ENCODE measurements around the gene TM7SF2.
"Not testable (repeated sequence)": the region's sequence is repeated elsewhere in the genome, so short reads cannot be mapped to it uniquely, and the experiment has no call there.

The TM7SF2 gene

DNA sequence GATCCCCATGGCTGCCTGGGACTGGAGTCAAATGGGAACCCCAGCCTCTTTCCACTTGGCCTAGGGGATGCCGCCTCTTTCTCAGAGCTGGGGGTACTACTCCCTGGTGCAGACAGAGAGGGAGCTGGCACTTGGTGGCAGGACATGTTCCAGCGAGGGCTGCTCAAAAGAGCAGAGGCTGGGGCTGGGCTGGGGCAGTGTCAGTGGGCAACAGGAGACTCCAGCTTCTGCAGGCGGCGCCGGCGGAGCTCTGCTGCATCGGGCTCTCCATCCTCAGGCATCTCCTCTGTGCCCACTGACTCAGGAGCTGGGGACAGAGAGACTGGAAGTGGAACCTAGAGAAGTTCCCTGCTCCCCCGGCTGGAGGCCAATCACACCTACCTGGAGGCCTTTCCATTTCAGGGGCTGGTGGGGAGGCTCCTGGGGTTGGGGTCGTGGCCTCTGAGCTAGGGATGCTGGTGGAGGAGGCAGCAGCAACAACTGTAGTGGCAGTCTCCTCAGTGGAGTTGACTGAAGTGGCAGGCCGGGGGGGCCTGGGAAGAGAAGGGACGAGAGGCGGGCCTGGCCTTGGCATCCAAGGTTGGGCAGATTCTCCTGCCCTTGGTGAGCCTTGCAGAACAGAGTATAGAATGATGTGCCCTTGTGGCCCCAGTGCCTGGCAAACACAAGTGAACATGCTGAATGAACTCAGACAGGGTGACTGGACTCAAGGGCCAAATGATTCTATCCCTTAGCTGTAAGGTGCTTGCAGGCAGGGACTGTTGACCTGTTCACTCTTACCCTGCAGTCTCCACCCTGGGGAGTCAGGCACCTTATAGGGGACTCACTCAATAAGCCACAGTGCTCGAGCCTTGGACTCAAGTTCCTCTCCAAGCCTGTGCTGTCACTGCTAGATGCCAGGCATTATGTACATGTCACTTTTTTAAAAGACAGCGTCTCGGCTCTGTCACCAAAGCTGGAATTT is 16.8 kb downstream of the TM7SF2 start:
- no peak for DNase-seq (ENCODE audit: low read depth in 1 of 2, low spot score in 1 of 2)

DNA sequence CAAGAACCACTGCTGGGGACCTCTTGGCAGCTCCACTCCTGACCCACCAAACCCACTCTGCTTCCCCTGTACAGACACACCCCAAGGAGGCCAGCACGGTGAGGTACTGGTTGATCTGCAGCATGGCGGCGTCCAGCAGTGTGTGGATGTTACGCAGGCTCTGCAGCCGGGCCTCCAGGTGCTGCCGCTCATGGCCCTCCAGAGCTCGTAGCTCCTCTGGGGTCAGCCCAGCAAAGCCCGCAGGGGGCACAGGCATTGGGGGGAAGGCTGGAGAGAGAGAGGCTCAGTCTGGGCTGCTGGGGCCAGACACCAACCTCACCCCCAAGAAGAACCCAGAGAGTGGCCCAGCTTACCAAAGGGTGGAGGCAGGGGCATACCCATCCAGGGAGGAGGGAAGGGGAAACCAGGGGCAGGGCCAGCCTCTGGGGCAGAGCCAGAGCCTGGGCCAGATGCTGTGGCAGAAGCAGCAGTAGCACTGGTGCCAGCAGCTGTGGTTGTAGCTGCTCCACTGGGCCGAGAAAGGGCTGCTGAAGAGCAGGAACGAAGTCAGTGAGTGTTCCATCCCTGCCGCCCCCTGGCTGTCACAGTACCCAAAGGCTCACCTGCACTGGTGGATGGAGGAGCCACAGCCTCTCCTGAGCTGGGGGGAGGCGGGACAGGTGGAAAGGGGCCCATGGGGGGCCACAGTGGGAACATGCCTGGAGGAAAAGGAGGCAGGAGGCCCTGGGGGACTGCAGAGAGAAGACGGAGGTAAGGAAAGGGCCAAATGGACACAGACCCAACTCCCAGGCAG is 18.2 kb downstream of the TM7SF2 start:
- DNase-seq (ENCODE audit: low read depth in 1 of 2, low spot score in 1 of 2): no peak

DNA sequence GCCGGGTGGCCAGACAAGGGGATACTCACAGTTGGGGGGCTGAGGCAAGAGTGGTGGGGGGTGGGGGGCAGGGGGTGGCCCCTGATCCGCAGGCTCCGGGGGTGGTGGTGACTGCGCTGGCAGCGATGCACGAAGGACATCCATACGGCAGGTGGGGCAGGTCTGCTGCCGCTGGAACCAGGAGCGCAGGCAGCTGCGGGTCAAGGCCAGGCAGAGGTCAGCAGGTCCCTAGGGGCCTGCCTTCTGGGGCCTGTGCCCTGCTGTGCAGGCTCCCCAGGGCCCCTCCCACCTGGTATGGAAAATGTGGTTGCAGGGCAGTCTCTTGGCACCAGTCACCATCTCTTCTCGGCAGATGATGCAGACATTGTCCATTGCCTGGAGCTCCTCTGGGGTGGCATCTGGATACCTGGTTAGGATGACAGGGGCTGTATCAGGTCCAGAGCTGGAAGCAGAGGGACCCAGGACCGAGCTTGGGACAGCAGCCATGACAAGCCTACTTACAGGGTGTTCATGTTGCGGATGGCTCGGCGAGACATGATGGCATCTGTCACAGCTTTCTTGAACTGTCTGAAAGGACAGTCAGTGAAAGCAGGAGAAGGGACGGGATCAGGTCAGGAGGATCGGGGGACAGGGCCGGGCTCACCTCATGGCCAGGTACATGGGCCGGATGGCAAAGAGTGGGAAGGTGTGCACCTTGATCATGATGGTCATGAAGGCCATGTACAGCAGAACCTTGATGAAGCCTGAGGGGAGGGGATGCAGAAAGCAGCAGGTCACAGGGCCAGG is 19.2 kb downstream of the TM7SF2 start:
- DNase-seq (ENCODE audit: low read depth in 1 of 2, low spot score in 1 of 2): no peak

DNA sequence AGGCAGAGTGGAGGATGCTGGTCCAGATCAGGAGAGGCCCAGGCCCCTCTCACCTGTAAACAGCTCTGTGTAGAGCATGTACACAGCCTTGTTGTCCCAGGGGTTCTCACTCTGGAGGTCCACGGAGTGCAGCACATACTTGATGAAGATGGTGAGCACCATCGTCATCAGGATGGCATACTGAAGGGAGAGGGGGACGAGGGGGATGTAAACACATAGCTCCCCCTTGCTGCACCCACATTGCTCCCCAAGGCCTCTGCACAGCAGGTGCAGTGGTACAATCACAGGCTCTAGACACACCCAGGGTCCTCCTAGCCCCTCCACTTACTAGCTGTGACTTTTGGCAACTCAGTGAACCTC is 19.7 kb downstream of the TM7SF2 start:
- no peak for DNase-seq (ENCODE audit: low read depth in 1 of 2, low spot score in 1 of 2)

DNA sequence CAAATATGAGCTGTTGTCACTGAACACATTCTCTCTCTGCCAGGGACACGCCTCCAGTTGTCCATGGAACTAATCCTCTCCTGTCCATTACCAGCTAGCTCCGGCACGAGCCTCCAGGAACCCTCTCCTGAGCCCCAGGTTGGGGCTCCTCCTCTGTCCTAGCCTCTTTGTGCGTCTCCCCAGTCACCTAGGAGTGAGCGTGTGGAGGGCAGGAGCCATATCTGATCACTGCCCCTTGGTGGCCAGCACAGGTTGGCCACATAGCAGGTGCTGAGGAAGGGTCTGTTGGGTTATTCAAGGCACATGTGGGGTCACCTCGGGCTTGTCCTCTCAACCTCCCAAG is 20.2 kb downstream of the TM7SF2 start:
- no peak for DNase-seq (ENCODE audit: low read depth in 1 of 2, low spot score in 1 of 2)

DNA sequence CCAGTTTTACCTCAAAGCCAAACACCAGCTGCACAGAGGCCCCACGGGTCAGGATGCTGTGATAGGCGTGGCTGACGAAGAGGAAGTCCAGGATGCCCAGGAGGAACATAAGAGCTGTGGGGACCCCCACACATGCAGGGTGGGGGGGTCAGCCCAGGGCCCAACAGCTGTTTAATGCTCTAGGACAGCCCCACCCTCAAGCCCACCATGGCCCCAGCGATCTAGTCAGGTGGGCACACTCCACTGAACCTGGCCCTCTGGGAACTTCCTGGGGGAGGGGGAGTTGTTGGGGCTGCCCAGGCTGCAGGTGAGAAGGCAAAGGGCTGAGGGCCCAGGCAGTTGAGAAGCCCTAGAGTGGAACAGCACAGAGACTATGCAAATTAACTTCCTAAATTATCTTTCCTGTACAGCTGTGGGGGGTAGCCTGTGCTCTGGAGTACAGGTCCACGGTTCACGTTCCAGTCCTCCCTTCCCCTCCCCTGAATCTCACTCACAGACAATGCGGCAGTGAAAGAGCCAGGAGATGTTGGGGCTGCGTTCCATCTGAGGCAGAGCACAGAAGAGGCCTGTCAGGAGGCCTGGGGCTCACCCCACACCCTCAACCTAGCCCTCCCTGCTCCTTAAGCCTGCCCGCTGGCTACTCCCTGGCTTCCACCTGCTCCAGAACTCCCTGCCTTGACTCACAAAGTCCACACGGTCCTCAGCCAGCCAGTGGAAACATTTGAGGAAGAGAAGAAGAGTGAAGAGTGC is 20.7 kb downstream of the TM7SF2 start:
- no peak for DNase-seq (ENCODE audit: low read depth in 1 of 2, low spot score in 1 of 2)

DNA sequence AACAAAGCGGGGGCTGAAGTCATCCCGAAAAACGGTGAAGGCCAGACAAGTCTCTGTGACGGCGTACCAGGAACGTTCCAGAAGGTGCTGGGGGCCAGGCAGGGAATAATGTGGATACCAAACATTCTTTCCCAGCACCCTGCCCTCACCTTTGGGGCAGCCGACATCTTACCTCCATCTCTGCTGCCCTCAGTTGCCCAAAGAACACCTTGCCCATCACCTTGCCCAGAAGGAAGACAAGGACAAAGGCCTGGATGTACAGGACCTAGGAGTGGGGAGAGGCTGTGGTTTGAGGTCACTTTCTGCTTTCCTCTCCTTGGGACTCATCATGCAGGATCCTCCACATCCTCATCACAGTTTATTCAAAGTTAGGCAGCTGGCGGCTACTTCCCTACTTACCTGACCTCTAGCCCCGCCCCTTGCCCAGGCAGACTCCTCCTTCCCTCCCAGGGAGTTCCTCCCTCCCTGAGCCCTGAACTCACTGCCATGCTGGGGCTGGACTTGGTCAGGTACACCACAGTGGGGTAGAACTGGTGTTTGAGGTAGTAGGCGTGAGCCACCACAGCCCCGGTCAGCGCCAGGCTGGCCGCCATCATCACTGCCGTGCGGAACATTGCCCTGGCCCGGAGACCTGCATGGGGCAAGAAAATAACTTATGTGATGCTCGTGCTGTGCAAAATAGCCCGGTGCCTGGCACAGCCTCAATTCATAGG is 21.5 kb downstream of the TM7SF2 start:
- DNase-seq (ENCODE audit: low read depth in 1 of 2, low spot score in 1 of 2): no peak

DNA sequence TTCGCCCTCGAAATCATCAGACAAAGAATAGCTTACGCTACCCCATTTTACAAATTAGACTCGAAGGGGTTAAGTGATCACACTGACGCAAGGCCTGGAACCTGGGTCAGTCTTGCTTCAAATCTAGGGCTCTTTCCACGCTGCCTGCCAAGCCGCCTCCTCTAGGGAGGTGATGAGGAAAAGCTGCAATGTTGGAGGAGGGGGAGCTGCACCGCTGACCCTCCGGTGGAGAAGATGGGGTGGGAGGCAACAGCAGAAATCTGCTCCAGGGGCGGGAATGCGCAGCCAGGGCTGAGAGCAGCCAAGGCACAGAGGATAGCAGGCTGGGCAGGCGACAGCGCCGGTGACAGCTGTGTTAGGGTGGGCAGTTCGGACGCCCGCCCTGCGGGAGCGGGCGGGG is 22.1 kb downstream of the TM7SF2 start:
- no peak for DNase-seq (ENCODE audit: low read depth in 1 of 2, low spot score in 1 of 2)

DNA sequence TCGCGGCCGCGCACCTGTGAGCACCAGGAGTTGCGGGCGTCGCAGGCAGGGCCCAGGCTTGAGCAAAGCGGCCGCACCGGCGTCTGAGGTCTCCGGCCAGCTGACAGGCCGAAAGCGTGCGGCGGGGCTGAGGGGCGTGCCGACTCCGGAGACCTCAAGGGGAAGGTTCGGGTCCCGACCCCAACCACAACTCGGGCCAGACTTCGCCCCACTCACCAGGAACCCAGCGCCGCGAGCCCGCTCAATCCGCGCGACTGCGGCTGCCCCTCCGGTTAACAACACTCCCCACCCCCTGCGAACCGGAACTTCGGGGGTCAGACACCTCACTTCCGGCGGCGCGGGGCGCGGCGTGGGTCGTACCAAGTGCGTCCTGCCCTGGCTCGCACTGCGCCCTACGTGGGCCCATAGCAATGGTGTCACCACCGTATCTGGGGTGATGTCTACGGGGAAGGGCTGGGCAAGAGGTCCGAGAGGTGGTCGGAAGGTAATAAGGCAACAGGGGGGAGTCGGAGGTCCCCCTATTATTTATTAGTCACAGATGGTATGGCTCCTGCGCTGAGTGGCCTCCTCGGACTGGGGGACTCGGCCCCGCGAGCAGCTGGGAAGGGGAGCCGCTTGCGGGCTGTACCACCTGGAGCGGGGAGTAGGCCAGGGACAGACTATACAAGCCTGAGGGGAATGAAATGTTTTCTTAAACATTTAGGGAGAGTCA is 22.7 kb downstream of the TM7SF2 start, which contains the start of gene SYVN1:
TSS of gene SYVN1 (minus strand) at position 280 of the 712 bp plus-strand sequence. CDS start 918 bp downstream, outside the sequence.
- peak; percentile 86 to 88 for DNase-seq (ENCODE audit: low read depth in 1 of 2, low spot score in 1 of 2)

DNA sequence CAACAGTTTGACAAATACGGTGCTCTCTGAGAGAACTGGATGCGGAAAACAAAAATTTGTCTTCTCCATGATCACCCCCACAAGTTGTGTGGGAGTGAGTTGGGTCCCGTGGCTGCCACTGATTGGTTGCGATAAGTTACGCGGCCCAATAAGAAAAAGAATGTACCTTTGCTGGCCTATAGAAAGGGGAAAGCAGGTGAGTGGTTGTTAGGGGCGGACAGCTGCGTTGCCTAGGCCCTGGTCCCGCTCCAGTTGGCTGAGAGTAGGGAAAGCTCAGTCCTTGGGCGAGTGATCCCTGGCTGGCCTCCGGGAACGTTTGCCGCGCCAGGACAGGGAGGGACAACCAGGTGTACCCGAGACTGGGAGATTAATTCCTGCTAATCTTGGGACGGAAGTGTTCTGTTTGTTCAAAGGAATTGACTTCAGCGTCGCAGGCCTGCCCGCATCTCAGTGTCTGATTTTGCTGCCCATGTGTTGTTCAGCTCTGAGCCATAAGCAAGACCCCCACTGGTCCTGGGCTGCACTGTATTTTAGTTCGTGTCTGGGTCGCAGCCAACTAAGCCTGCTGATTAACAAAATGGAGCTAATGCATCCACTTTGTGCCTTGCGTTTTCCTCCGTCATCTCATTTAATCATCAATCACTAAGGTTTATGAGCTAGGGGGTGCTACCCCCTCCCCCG is 23.4 kb downstream of the TM7SF2 start:
- peak; percentile 59 to 75 for DNase-seq (ENCODE audit: low read depth in 1 of 2, low spot score in 1 of 2)

DNA sequence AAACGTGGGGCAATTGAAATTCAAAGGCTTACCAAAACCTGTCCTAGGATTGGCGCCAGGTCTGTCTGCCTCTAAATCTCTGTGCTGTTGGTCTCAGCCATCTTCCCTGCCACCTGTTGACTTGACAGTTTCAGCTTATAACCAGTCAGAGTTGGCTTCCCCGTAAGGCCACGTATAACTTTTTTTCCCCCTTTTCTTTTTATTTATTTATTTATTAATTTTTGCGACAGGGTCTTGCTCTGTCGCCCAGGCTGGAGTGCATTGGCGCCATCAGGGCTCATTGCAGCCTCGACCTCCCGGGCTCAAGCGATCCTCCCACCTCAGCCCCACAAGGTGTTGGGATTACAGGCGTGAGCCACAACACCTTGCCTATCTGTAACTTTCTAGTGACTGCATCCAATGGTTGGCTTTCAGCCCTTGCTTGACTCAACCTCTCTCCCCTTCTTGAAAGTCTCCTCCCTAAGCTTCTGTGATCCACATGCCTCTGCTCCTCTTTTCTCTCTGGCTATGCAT is 24.0 kb downstream of the TM7SF2 start:
- DNase-seq (ENCODE audit: low read depth in 1 of 2, low spot score in 1 of 2): no peak

DNA sequence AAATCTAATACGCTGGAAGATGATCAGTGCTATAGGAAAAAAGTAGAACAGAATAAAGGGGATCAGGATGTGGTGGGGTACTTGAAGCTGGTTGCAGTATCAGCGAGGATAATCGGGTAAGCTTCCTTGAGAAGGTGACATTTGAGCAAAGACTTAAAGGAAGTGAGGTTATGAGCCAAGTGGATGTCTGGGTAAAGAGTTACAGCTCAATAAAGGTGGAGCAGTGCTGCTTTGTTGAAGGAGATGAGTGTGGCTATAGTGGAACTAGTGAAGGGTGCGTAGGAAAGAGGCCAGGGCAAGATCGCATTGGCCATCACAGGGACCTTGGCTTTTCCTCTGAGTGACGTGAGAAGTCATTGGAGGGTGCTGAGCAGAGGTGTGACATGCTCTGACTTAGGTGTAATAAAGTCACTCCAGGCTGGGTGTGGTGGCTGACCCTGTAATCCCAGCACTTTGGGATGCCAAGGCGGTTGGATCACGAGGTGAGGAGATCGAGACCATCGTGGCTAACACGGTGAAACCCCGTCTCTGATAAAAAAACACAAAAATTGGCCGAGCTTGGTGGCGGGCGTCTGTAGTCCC is 24.9 kb downstream of the TM7SF2 start:
- DNase-seq (ENCODE audit: low read depth in 1 of 2, low spot score in 1 of 2): no peak

DNA sequence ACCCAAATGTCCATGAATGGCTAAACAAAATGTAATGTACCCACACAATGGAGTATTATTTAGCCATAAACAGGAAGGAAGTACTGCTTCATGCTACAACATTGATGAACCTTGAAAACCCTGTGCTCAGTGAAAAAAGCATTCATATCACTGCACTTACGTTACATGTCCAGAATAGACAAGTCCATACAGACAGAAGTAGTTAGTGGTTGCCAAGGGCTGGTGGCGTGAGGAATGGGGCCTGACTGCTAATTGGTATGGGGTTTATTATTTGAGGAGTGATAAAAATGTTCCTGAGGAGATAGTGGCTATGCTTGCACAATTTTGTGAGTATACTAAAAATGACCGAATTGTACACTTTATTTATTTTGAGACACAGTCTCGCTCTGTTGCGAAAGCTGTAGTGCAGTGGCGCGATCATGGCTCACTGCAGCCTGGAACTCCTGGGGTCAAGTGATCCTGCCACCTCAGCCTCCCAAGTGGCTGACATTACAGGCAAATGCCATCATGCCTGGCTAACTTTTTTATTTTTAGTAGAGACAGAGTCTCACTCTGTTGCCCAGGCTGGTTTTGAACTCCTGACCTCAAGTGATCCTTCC is 30.3 kb downstream of the TM7SF2 start:
- no peak for DNase-seq (ENCODE audit: low read depth in 1 of 2, low spot score in 1 of 2)

DNA sequence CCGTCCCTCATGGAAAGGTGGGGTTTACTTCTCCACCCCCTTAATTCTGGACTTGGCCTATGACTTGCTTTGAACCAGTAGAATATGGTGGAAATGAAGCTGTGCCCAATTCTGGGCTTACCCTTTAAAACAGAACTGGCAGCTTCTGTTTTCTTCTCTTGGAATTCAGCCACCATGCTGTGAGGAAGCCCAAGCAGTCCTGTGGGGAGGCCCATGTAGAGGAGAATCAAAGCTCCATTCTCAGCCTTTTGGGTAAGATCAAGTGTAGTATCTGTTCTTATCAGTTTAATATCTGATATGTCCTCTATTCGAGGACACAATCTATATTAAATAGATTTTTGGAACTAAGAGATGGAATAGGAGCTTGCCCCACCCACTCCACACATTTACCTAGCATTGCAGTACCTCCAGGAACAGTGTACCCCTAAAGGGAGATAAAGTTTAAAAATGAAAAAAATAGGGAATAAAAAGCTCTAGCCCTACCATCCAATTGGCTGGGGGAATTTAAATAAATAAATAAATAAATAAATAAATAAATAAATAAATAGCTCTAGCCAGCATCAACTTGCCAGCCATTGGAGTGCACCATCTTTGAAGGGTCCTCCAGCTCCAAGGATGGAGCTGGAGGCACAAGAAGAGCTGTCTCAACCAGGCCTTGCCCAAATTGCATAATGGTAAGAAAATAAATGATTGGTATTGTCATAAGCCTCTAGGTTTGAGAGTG is 35.8 kb downstream of the TM7SF2 start:
- DNase-seq (ENCODE audit: low read depth in 1 of 2, low spot score in 1 of 2): no peak

DNA sequence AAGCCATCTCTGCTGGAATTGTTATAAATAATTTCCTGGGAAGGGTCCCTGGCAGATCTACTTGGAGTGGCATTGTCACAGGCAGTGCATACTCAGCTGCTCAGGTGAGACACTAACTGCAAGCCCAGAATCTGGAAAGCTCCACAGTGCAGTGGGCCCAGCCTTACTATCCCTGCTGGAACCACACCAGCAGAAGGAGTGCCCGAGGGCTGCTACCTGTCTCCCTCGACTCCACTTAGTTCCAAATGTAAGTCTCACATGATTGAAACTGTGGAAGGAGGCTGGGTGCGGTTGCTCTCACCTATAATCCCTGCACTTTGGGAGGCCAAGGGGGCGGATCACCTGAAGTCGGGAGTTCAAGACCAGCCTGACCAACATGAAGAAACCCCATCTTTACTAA is 37.0 kb downstream of the TM7SF2 start:
- no peak for DNase-seq (ENCODE audit: low read depth in 1 of 2, low spot score in 1 of 2)

DNA sequence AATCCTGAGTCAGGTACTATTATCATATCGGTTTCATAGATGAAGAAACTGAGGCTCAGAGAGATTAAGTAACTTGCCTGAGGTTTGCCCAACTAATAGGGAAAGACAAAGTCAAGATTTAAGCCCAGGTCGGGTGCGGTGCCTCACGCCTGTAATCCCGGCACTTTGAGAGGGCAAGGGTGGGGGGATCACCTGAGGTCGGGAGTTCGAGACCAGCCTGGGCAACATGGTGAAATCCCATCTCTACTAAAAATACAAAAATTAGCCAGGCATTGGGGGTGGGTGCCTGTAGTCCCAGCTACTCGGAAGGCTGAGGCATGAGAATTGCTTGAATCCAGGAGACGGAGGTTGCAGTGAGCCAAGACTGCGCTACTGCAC is 38.4 kb downstream of the TM7SF2 start:
- not testable (repeated sequence) for DNase-seq (ENCODE audit: low read depth in 1 of 2, low spot score in 1 of 2)
